HEK293 (cell line): ENCODE results near the gene KIF22.
A peak's percentile ranks its signal among the peaks of the same experiment; 100 is the strongest.

Source experiments
- CTCF ChIA-PET: fragments of 350-600 bp; formaldehyde crosslinking; extraction: SDS; loops from one replicate; lab custom pipeline; 2021; ENCODE audit warnings: antibody characterized with exemption; lab: Yijun Ruan, JAX
- POLR2A ChIA-PET: fragments of 300-600 bp; formaldehyde crosslinking; extraction: SDS; loops from one replicate; lab custom pipeline; 2020; ENCODE audit warnings: antibody characterized with exemption, inconsistent platforms; lab: Yijun Ruan, JAX
- H3K27ac ChIP-seq: fragments of 200-500 bp; sonication (Bioruptor generic); 2 replicates; pipeline ENCODE4 v1.5.1; 2014; ENCODE audit warnings: low read depth, low read length, control low read depth, inconsistent platforms; ENCODE audit errors: extremely low read depth
- H3K36me3 ChIP-seq, 2 experiments: fragments of 200-500 bp in 1 of 2; sonication (Bioruptor generic) in 1 of 2; 1 replicate in 1 of 2; 2 replicates in 1 of 2; pipeline ENCODE4 v1.5.1; 2014 to 2017; ENCODE audit warnings: inconsistent platforms in 2 of 2, low read length in 2 of 2; ENCODE audit not compliant: control insufficient read depth in 2 of 2, insufficient read depth in 1 of 2
- H3K4me1 ChIP-seq: fragments of 200-500 bp; sonication (Bioruptor generic); 2 replicates; pipeline ENCODE4 v1.5.1; 2014; ENCODE audit warnings: mild to moderate bottlenecking, low read length, inconsistent platforms; ENCODE audit not compliant: control insufficient read depth, insufficient read depth
- H3K4me3 ChIP-seq: 2 replicates; pipeline ENCODE4 v1.5.1; 2011; ENCODE audit warnings: low read depth, mild to moderate bottlenecking, control low read depth, low read length, moderate library complexity
- H3K9me3 ChIP-seq: fragments of 200-500 bp; sonication (Bioruptor generic); 2 replicates; pipeline ENCODE4 v1.5.1; 2014; ENCODE audit warnings: low read depth, low read length, inconsistent platforms; ENCODE audit not compliant: control insufficient read depth, insufficient read depth
- BCL11A ChIP-seq: fragments of 450-650 bp; formaldehyde crosslinking; IDR thresholded peaks from 2 replicates; pipeline ENCODE4 v1.5.1; 2016; ENCODE audit warnings: low read depth, missing biosample characterization, missing genetic modification characterization
- GLI2 ChIP-seq: fragments of 450-650 bp; formaldehyde crosslinking; IDR thresholded peaks from 2 replicates; pipeline ENCODE4; 2017; ENCODE audit warnings: missing biosample characterization, missing genetic modification characterization, low read depth, borderline replicate concordance
- HOXD13 ChIP-seq: sonication (generic); formaldehyde crosslinking; IDR thresholded peaks from 2 replicates; pipeline ENCODE4 v1.8.0; 2022; ENCODE audit warnings: missing genetic modification reagents, borderline replicate concordance
- SCRT2 ChIP-seq: fragments of 450-650 bp; formaldehyde crosslinking; IDR thresholded peaks from 2 replicates; pipeline ENCODE4 v1.5.1; 2016; ENCODE audit warnings: missing biosample characterization, missing genetic modification characterization
- SP2 ChIP-seq: fragments of 450-650 bp; formaldehyde crosslinking; IDR thresholded peaks from 2 replicates; pipeline ENCODE4 v1.5.1; 2016; ENCODE audit warnings: missing biosample characterization, missing genetic modification characterization
- ZBTB48 ChIP-seq: fragments of 450-650 bp; formaldehyde crosslinking; IDR thresholded peaks from 2 replicates; pipeline ENCODE4 v1.5.1; 2016; ENCODE audit warnings: missing biosample characterization, missing genetic modification characterization
- ZBTB7A ChIP-seq: fragments of 450-650 bp; formaldehyde crosslinking; IDR thresholded peaks from 2 replicates; pipeline ENCODE4 v1.5.1; 2016; ENCODE audit warnings: low read depth, missing biosample characterization, missing genetic modification characterization
- ZIC2 ChIP-seq: fragments of 450-650 bp; formaldehyde crosslinking; IDR thresholded peaks from 2 replicates; pipeline ENCODE4 v1.5.1; 2016; ENCODE audit warnings: missing biosample characterization, missing genetic modification characterization
- ZNF114 ChIP-seq: fragments of 450-650 bp; formaldehyde crosslinking; IDR thresholded peaks from 2 replicates; pipeline ENCODE4 v1.5.0; 2017; ENCODE audit warnings: missing biosample characterization, missing genetic modification characterization
- ZNF404 ChIP-seq: fragments of 450-650 bp; formaldehyde crosslinking; IDR thresholded peaks from 2 replicates; pipeline ENCODE4 v1.5.1; 2017; ENCODE audit warnings: missing biosample characterization, missing genetic modification characterization
- ZNF426 ChIP-seq: fragments of 450-650 bp; formaldehyde crosslinking; IDR thresholded peaks from 2 replicates; pipeline ENCODE4 v1.5.1; 2017; ENCODE audit warnings: missing biosample characterization, missing genetic modification characterization, mild to moderate bottlenecking, inconsistent platforms, moderate library complexity
- ZNF521 ChIP-seq: fragments of 450-650 bp; formaldehyde crosslinking; IDR thresholded peaks from 2 replicates; pipeline ENCODE4 v1.5.1; 2017; ENCODE audit warnings: missing biosample characterization, mild to moderate bottlenecking, missing genetic modification characterization
- ZNF530 ChIP-seq: fragments of 450-650 bp; formaldehyde crosslinking; IDR thresholded peaks from 2 replicates; pipeline ENCODE4 v1.5.1; 2016; ENCODE audit warnings: low read depth, missing biosample characterization, missing genetic modification characterization
- ZNF560 ChIP-seq: fragments of 450-650 bp; formaldehyde crosslinking; IDR thresholded peaks from 2 replicates; pipeline ENCODE4 v1.5.1; 2017; ENCODE audit warnings: missing biosample characterization, missing genetic modification characterization, borderline replicate concordance
- ZNF621 ChIP-seq: fragments of 450-650 bp; formaldehyde crosslinking; IDR thresholded peaks from 2 replicates; pipeline ENCODE4 v1.5.1; 2017; ENCODE audit warnings: missing biosample characterization, missing genetic modification characterization
- ZNF76 ChIP-seq: fragments of 450-650 bp; formaldehyde crosslinking; IDR thresholded peaks from 2 replicates; pipeline ENCODE4; 2016; ENCODE audit warnings: low read depth, missing biosample characterization, missing genetic modification characterization, borderline replicate concordance
- ZNF791 ChIP-seq: fragments of 450-650 bp; formaldehyde crosslinking; IDR thresholded peaks from 2 replicates; pipeline ENCODE4 v1.5.1; 2016; ENCODE audit warnings: missing biosample characterization, missing genetic modification characterization
- TF ChIP-seq, protein P1 (sequence below): fragments of 450-650 bp; formaldehyde crosslinking; IDR thresholded peaks from 2 replicates; pipeline ENCODE4 v1.5.1; 2016; ENCODE audit warnings: missing biosample characterization, missing genetic modification characterization, low read depth
- TF ChIP-seq, protein P2 (sequence below): fragments of 450-650 bp; IDR thresholded peaks from 2 replicates; pipeline ENCODE4 v1.5.1; 2018; ENCODE audit warnings: missing biosample characterization, missing genetic modification characterization
- TF ChIP-seq, protein P3 (sequence below): fragments of 450-650 bp; formaldehyde crosslinking; IDR thresholded peaks from 2 replicates; pipeline ENCODE4 v1.5.1; 2017; ENCODE audit warnings: missing biosample characterization, missing genetic modification characterization
- TF ChIP-seq, protein P4 (sequence below): fragments of 450-650 bp; formaldehyde crosslinking; IDR thresholded peaks from 2 replicates; pipeline ENCODE4 v1.5.1; 2016; ENCODE audit warnings: missing biosample characterization, missing genetic modification characterization
- TF ChIP-seq, protein P5 (sequence below): fragments of 450-650 bp; formaldehyde crosslinking; IDR thresholded peaks from 2 replicates; pipeline ENCODE4 v1.5.1; 2016; ENCODE audit warnings: missing biosample characterization, missing genetic modification characterization
- TF ChIP-seq, protein P6 (sequence below): fragments of 450-650 bp; formaldehyde crosslinking; IDR thresholded peaks from 2 replicates; pipeline ENCODE4 v1.5.1; 2016; ENCODE audit warnings: missing biosample characterization, missing genetic modification characterization

The KIF22 gene

DNA sequence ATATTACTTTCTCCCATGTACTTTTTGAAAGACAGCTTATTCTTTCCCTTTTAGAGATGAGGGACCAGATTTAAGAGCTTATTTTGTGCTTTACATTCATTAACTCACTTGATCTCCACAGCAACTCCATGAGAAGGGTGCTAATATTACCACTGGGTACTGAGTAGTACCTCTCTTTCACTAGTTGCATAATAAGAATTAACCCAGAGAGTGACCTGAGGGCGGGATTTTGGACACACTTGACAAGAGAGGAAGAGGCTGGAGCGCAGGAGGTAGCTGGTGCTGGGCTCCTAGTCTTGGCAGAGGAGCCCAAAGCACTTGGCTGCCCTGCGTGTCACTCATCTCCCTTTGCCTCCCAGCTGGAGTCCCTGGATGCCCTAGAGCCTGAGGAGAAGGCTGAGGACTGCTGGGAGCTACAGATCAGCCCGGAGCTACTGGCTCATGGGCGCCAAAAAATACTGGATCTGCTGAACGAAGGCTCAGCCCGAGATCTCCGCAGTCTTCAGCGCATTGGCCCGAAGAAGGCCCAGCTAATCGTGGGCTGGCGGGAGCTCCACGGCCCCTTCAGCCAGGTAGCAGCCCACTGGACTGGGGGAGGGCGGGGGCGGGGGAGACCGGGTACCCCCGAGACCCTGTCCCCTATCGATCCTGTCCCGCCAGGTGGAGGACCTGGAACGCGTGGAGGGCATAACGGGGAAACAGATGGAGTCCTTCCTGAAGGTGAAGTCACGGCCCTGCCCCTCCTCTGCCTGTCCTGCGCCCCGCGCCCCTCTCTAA is 14.1 kb downstream of the KIF22 start (continued):
- TF ChIP-seq, protein P1, sequence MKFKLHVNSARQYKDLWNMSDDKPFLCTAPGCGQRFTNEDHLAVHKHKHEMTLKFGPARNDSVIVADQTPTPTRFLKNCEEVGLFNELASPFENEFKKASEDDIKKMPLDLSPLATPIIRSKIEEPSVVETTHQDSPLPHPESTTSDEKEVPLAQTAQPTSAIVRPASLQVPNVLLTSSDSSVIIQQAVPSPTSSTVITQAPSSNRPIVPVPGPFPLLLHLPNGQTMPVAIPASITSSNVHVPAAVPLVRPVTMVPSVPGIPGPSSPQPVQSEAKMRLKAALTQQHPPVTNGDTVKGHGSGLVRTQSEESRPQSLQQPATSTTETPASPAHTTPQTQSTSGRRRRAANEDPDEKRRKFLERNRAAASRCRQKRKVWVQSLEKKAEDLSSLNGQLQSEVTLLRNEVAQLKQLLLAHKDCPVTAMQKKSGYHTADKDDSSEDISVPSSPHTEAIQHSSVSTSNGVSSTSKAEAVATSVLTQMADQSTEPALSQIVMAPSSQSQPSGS (tag by site-specific recombination) = no peak
- TF ChIP-seq, protein P2, sequence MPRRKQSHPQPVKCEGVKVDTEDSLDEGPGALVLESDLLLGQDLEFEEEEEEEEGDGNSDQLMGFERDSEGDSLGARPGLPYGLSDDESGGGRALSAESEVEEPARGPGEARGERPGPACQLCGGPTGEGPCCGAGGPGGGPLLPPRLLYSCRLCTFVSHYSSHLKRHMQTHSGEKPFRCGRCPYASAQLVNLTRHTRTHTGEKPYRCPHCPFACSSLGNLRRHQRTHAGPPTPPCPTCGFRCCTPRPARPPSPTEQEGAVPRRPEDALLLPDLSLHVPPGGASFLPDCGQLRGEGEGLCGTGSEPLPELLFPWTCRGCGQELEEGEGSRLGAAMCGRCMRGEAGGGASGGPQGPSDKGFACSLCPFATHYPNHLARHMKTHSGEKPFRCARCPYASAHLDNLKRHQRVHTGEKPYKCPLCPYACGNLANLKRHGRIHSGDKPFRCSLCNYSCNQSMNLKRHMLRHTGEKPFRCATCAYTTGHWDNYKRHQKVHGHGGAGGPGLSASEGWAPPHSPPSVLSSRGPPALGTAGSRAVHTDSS (tag by site-specific recombination) = peak; percentile 40; the same call in 1 of the 2 replicates
- no peak for TF ChIP-seq ZNF791 (tag by site-specific recombination)
- peak; percentile 80 for TF ChIP-seq ZBTB48
- TF ChIP-seq ZNF76 = peak; percentile 78; the same call in 1 of the 2 replicates
- TF ChIP-seq, protein P3, sequence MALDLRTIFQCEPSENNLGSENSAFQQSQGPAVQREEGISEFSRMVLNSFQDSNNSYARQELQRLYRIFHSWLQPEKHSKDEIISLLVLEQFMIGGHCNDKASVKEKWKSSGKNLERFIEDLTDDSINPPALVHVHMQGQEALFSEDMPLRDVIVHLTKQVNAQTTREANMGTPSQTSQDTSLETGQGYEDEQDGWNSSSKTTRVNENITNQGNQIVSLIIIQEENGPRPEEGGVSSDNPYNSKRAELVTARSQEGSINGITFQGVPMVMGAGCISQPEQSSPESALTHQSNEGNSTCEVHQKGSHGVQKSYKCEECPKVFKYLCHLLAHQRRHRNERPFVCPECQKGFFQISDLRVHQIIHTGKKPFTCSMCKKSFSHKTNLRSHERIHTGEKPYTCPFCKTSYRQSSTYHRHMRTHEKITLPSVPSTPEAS = no peak

DNA sequence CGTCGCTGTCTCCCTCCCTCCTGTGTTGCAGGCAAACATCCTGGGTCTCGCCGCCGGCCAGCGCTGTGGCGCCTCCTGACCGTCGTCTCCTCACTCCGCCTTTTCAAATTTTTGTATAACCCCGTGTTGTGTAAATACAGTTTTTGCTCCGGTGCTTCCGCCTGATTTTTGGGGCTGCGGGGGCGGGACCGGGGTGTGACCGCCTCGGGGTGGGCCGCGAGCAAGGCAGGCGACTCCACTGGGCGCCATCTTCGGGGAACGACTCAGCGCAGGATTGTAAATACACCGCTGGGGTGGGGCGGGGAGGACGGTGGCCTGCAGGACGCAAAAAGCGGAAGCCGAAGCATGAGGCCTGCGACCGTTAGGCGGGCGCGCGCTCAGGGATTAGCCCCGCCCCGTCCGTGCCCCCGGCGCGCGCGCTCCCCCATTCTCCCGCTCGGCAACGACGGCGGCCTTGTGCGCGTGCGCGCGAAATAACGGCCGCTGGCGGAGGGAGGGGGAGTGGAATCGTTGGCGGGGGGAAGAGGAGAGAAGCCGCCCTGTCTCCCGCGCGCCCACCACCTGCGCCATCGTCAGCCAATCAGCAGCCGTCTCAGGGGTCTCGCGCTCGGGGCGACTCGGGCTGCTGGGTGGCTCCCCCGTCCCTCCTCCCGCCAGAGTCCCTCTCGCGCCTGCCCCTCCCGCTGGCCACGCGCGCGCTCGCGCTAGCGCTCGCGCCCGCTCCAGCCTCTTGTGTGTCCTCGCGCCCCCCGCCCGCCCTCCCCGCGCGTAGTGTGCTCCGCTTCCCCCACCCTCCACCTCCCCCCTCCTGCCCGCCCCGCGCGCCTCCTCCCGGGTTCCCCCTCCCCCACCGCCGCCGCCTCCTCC is 14.9 kb downstream of the KIF22 start:
- ChIA-PET POLR2A (interaction anchor here (0.6 to 4.0 kb wide), 18 partner anchors 9 to 1228 kb away, joined by 3 to 106 read pairs (median 4); partner anchors contain the start of genes ALDOA, HIRIP3, KCTD13 and KIF22), CTCF (interaction anchor here (1.7 to 2.8 kb wide), 2 partner anchors 10 to 43 kb away, joined by 4 to 16 read pairs; partner anchors contain the start of gene PAGR1)
- H3K36me3 ChIP-seq = peaks cover 7 to 70% of the 10 kb centered on the region in 2 experiments; a peak in 2 of 3 replicates
- peak overlapping the region; percentile 53 for H3K4me3 ChIP-seq
- H3K9me3 ChIP-seq = no peaks in the 10 kb centered on the region
- peak overlapping the region; percentile 100 for H3K27ac ChIP-seq
- peaks cover 12% of the 10 kb centered on the region for H3K4me1 ChIP-seq
- TF ChIP-seq BCL11A (tag by site-specific recombination) (no peak), ZNF114 (no peak), ZNF404 (tag by site-specific recombination) (no peak), ZIC2 (peak; percentile 74), ZNF530 (tag by site-specific recombination) (no peak), ZNF521 (tag by site-specific recombination) (no peak), ZNF621 (no peak), ZBTB7A (peak; percentile 99), SCRT2 (tag by site-specific recombination) (no peak), HOXD13 (CRISPR knock-in tag) (peak; percentile 81), GLI2 (tag by site-specific recombination) (no peak; the same call in 1 of the 2 replicates), ZNF426 (tag by site-specific recombination) (no peak), ZNF560 (no peak), SP2 (tag by site-specific recombination) (peak; percentile 92)
- TF ChIP-seq, protein P4, sequence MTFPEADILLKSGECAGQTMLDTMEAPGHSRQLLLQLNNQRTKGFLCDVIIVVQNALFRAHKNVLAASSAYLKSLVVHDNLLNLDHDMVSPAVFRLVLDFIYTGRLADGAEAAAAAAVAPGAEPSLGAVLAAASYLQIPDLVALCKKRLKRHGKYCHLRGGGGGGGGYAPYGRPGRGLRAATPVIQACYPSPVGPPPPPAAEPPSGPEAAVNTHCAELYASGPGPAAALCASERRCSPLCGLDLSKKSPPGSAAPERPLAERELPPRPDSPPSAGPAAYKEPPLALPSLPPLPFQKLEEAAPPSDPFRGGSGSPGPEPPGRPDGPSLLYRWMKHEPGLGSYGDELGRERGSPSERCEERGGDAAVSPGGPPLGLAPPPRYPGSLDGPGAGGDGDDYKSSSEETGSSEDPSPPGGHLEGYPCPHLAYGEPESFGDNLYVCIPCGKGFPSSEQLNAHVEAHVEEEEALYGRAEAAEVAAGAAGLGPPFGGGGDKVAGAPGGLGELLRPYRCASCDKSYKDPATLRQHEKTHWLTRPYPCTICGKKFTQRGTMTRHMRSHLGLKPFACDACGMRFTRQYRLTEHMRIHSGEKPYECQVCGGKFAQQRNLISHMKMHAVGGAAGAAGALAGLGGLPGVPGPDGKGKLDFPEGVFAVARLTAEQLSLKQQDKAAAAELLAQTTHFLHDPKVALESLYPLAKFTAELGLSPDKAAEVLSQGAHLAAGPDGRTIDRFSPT (tag by site-specific recombination) = no peak
- TF ChIP-seq, protein P5, sequence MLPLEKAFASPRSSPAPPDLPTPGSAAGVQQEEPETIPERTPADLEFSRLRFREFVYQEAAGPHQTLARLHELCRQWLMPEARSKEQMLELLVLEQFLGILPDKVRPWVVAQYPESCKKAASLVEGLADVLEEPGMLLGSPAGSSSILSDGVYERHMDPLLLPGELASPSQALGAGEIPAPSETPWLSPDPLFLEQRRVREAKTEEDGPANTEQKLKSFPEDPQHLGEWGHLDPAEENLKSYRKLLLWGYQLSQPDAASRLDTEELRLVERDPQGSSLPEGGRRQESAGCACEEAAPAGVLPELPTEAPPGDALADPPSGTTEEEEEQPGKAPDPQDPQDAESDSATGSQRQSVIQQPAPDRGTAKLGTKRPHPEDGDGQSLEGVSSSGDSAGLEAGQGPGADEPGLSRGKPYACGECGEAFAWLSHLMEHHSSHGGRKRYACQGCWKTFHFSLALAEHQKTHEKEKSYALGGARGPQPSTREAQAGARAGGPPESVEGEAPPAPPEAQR (tag by site-specific recombination) = peak; percentile 85; the same call in 1 of the 2 replicates
- TF ChIP-seq, protein P6, sequence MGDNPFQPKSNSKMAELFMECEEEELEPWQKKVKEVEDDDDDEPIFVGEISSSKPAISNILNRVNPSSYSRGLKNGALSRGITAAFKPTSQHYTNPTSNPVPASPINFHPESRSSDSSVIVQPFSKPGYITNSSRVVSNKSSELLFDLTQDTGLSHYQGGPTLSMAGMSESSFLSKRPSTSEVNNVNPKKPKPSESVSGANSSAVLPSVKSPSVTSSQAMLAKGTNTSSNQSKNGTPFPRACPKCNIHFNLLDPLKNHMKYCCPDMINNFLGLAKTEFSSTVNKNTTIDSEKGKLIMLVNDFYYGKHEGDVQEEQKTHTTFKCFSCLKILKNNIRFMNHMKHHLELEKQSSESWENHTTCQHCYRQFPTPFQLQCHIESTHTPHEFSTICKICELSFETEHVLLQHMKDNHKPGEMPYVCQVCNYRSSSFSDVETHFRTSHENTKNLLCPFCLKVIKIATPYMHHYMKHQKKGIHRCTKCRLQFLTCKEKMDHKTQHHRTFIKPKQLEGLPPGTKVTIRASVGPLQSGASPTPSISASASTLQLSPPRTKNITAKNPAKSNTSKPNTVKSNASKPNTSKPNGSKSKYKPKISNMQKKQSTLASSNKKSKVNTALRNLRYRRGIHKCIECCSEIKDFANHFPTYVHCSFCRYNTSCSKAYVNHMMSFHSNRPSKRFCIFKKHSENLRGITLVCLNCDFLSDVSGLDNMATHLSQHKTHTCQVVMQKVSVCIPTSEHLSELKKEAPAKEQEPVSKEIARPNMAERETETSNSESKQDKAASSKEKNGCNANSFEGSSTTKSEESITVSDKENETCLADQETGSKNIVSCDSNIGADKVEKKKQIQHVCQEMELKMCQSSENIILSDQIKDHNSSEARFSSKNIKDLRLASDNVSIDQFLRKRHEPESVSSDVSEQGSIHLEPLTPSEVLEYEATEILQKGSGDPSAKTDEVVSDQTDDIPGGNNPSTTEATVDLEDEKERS (tag by site-specific recombination) = no peak
